NT2/D1 (cell line): ENCODE data around the gene HOXB7.
A peak's percentile ranks its signal among the peaks of the same experiment; 100 is the strongest.

ENCODE experiments used
- DNase-seq: peaks from one replicate; pipeline ENCODE4 v3.0.0-alpha.2; 2011; ENCODE audit warnings: low read depth, low spot score
- H3K27me3 ChIP-seq: 2 replicates; pipeline ENCODE4 v1.6.0; 2011; ENCODE audit warnings: mild to moderate bottlenecking; ENCODE audit not compliant: insufficient read length, insufficient read depth
- H3K36me3 ChIP-seq: 2 replicates; pipeline ENCODE4 v1.6.1; 2011; ENCODE audit warnings: mild to moderate bottlenecking, low read length, mixed read lengths; ENCODE audit not compliant: insufficient read depth, insufficient read length
- H3K4me1 ChIP-seq: 2 replicates; pipeline ENCODE4 v1.5.1; 2011; ENCODE audit not compliant: insufficient read depth, insufficient read length
- H3K4me3 ChIP-seq: 2 replicates; pipeline ENCODE4 v1.5.1; 2011; ENCODE audit warnings: low read depth; ENCODE audit not compliant: insufficient read length
- H3K9ac ChIP-seq: 2 replicates; pipeline ENCODE4 v1.6.0; 2011; ENCODE audit warnings: low read depth; ENCODE audit not compliant: insufficient read length
- H3K9me3 ChIP-seq: 2 replicates; pipeline ENCODE4 v1.5.1; 2011; ENCODE audit warnings: mild to moderate bottlenecking, low read length; ENCODE audit not compliant: insufficient read depth
- SUZ12 ChIP-seq: IDR thresholded peaks from 2 replicates; pipeline ENCODE4 v1.6.1; 2011; ENCODE audit not compliant: insufficient read length, insufficient read depth; ENCODE audit errors: extremely low read depth
- YY1 ChIP-seq: IDR thresholded peaks from 2 replicates; pipeline ENCODE4 v1.6.1; 2011; ENCODE audit not compliant: insufficient read length, insufficient read depth
- ZNF274 ChIP-seq: IDR thresholded peaks from 2 replicates; pipeline ENCODE4 v1.6.1; 2011; ENCODE audit warnings: mild to moderate bottlenecking, low read depth, low read length

HOXB7 gene

DNA sequence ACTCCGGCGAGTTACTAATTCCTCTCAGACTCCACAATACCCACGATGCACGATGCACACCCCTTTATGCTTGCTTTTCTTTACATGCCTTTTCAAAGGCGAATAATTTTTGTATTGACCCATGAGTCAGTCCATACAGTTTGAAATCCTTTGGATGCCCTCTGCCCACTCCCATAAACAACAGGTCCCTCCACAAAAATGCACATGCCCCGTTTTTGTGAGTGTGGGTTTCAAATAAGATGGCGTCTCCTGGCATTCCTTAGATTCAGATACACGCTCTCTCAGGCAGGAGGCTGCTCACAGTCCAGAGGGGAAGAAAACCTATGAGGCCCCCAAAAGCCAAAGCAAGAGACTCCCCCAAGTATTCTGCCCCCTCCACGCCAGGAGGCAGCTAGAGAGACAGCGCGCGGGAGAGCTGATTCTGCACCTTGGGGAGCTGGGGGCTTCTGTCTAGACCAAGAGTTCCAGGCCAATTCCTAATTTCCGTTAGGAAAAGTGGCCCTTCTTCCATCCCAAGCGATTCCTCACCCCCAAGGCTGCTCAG lies 34.9 kb upstream of the HOXB7 start:
- H3K4me3 ChIP-seq, result peak overlapping the region; percentile 77
- peaks cover 5% of the 10 kb centered on the region; the same call in 1 of the 2 replicates for H3K9me3 ChIP-seq

DNA sequence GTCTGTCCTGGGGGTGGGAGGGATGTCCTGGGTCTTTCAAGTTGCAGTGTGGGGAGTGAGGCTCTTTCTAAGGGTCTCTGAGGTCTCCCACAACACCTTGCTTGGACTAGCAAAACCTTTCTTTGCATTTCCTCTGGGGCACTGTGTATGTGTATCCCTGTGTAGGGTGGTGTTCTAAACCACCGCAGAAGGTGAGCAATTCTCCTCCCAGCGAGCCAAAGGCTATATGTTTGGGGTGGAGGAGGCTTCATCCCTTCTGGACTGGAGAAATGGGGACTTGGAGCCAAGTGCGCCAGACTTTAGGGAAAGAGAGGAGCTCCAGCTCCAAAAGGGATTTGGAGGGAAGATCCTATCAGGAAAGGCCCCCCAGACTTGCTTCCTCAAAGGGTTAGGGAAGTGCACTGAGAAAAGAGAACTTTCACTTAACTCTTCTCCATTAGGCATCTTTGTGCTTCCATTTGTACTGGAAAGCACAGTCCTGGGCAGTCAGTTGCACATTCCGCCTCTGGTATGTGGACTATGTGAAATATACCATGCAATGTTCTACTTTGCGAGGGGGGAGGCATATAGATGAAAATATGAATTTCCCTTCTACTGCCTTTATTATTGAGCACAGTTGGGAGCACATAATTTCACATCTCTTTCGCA lies 34.2 kb upstream of the HOXB7 start:
- DNase-seq, result no peak
- Histone ChIP-seq H3K27me3 (peaks cover 5% of the 10 kb centered on the region), H3K36me3 (peaks cover 26% of the 10 kb centered on the region), H3K4me1 (peaks cover 8% of the 10 kb centered on the region), H3K4me3 (no peak overlapping the region), H3K9ac (no peak overlapping the region), H3K9me3 (peaks cover 5% of the 10 kb centered on the region; the same call in 1 of the 2 replicates)
- no peak for TF ChIP-seq ZNF274
- no peak for TF ChIP-seq SUZ12
- no peak for TF ChIP-seq YY1

More for the DNA sequence above, 34.9 kb upstream of the HOXB7 start:
- H3K4me1 ChIP-seq, result peaks cover 8% of the 10 kb centered on the region
- TF ChIP-seq SUZ12 (no peak), ZNF274 (no peak), YY1 (no peak)
- peak overlapping the region; percentile 93 for H3K9ac ChIP-seq
- DNase-seq, result no peak
- peaks cover 23% of the 10 kb centered on the region for H3K36me3 ChIP-seq
- H3K27me3 ChIP-seq, result peaks cover 5% of the 10 kb centered on the region

DNA sequence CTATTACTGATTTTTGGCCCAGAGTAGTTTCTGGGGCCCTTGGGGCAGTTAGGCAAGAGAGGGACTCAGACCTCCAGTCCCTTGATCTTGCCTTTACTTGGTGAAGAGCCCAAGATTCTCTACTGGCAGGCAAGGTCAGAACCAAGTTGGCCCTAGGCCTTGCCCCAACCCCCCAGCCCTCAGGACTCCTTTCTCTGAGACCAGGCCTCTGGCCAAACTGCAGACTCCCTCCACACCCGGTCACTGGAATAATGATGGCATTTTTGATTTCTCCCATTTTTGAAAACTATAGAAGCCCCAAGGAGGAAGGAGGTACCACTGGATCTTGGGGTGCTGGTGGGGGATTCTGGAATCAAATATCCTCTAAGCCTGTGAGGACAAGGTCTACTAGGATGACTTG lies 33.3 kb upstream of the HOXB7 start:
- H3K27me3 ChIP-seq, result peaks cover 5% of the 10 kb centered on the region

DNA sequence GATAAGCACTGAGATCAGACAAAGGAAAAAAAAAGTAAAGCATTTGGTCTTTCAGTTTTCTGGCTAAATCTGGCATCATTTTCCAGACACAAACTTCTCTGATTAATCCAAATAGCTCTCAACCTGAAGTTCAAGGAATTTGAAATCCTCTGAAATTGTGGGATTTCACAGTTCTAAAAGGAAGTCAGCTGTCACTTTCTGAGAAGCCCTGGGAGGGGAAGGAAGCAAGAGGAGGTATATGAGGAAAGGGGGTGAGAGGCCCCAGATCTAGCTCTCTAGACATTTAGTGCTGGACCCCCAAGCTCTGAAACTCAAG lies 32.8 kb upstream of the HOXB7 start:
- Histone ChIP-seq H3K36me3 (peaks cover 26% of the 10 kb centered on the region), H3K27me3 (peaks cover 5% of the 10 kb centered on the region), H3K4me3 (no peak overlapping the region), H3K9ac (no peak overlapping the region), H3K4me1 (peaks cover 8% of the 10 kb centered on the region), H3K9me3 (peaks cover 5% of the 10 kb centered on the region; the same call in 1 of the 2 replicates)
- no peak for TF ChIP-seq SUZ12
- no peak for TF ChIP-seq ZNF274
- TF ChIP-seq YY1, result no peak
- DNase-seq, result no peak

More for the DNA sequence above, 33.3 kb upstream of the HOXB7 start:
- peaks cover 5% of the 10 kb centered on the region; the same call in 1 of the 2 replicates for H3K9me3 ChIP-seq
- no peak for DNase-seq
- no peak overlapping the region for H3K9ac ChIP-seq
- H3K36me3 ChIP-seq, result peaks cover 26% of the 10 kb centered on the region
- H3K4me1 ChIP-seq, result peaks cover 8% of the 10 kb centered on the region
- TF ChIP-seq ZNF274, result no peak
- no peak overlapping the region for H3K4me3 ChIP-seq

DNA sequence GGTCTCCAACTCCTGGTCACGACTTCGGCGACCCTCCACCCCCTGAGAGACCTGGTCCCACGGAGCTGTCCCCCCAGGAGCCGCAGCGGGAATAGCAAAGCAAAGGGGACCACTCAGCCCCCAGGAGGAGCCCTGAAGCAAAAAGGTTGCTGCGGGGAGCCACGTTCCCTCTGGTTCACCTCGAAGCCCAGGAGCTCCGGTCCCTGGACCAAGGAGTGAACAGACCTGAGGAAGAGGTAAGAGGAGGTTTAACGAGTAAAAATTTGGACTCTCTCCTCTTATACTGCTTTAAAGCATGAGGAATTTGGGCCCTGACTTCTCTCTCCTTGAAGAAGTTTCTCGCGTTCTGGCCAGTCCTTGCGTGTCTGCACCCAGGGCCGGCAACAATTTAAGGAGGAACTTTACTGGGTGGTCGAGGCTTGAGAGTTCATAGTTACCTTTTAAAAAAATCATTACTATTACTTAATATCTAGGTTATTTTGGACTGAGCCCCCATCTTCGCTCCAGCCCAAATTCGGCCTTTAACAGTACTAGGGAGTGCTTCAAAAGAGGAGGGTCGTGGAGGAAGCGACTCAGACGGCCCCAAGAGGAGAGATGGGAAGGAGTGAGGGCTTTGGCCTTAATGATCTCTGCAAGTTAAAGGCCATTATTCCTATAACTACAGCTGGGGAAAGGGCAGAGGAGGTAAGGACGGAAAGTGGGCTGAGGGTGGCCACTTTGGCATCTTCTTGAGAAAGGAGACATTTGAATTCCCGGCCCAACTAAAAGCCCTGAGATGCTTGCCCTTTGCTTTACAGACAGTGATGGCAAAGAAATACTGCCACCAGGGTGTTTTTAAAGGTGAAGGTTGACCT lies 32.3 kb upstream of the HOXB7 start:
- DNase-seq, result no peak
- Histone ChIP-seq H3K9me3 (peaks cover 5% of the 10 kb centered on the region; the same call in 1 of the 2 replicates), H3K4me3 (no peak overlapping the region), H3K36me3 (peaks cover 29% of the 10 kb centered on the region), H3K4me1 (peaks cover 8% of the 10 kb centered on the region), H3K27me3 (peaks cover 5% of the 10 kb centered on the region), H3K9ac (no peak overlapping the region)
- TF ChIP-seq ZNF274, result no peak
- no peak for TF ChIP-seq YY1
- TF ChIP-seq SUZ12, result no peak

GRCh38 chr17:48642059-48642842 lies 31.4 kb upstream of the HOXB7 start:
- Histone ChIP-seq H3K4me1 (peaks cover 6% of the 10 kb centered on the region), H3K9ac (no peak overlapping the region), H3K4me3 (no peak overlapping the region), H3K9me3 (peaks cover 5% of the 10 kb centered on the region; the same call in 1 of the 2 replicates), H3K36me3 (peaks cover 35% of the 10 kb centered on the region), H3K27me3 (peaks cover 5% of the 10 kb centered on the region)
- no peak for TF ChIP-seq ZNF274
- TF ChIP-seq SUZ12, result no peak
- no peak for TF ChIP-seq YY1
- DNase-seq, result no peak
